Progenitor cell of endocrine pancreas (in vitro differentiated cells): Measurements from ENCODE around the gene TMEM145. TPM values are rescaled to one million over a fixed set of nuclear protein-coding genes. Genes with fewer than 3 reads are reported as not detected.
A peak's percentile ranks its signal among the peaks of the same experiment; 100 is the strongest.

ENCODE experiments used
- DNase-seq: peaks from one replicate; pipeline ENCODE4 v3.0.0; 2021; ENCODE audit warnings: low spot score; ENCODE audit not compliant: unreplicated experiment
- H3K27ac Mint-ChIP-seq: 2 replicates; pipeline ENCODE4 v1.8.0; 2021; ENCODE audit warnings: mild to moderate bottlenecking, moderate library complexity, mixed read lengths
- H3K27me3 Mint-ChIP-seq: 2 replicates; pipeline ENCODE4 v1.8.0; 2021; ENCODE audit warnings: mixed read lengths
- H3K36me3 Mint-ChIP-seq: 2 replicates; pipeline ENCODE4 v1.8.0; 2022; ENCODE audit warnings: mixed read lengths; ENCODE audit not compliant: insufficient read depth
- H3K4me1 Mint-ChIP-seq: 2 replicates; pipeline ENCODE4 v1.8.0; 2021; ENCODE audit warnings: low read depth, mixed read lengths
- H3K4me3 Mint-ChIP-seq: 2 replicates; pipeline ENCODE4 v1.8.0; 2021; ENCODE audit warnings: low read depth, mild to moderate bottlenecking, moderate library complexity, mixed read lengths
- H3K9me3 Mint-ChIP-seq: 2 replicates; pipeline ENCODE4 v1.8.0; 2021; ENCODE audit warnings: low read depth, mixed read lengths
- CTCF ChIP-seq: fragments of 200-600 bp; sonication (generic); IDR thresholded peaks from one replicate; pipeline ENCODE4 v1.5.0; 2021; ENCODE audit warnings: antibody characterized with exemption, mild to moderate bottlenecking; ENCODE audit not compliant: unreplicated experiment
- total RNA-seq: library from RNA; stranded (reverse); gene quantifications from 2 replicates; pipeline ENCODE4 v1.2.1, GENCODE V29; 2021

The TMEM145 gene
- total RNA-seq, 1 donor from 2014 or later, result 1.9 TPM

GRCh38 chr19:42284066-42284501, 29.0 kb upstream of the TMEM145 start:
- Mint-ChIP-seq H3K9me3 (no peaks in the 10 kb centered on the region), H3K4me3 (no peak overlapping the region), H3K4me1 (peaks cover 33% of the 10 kb centered on the region), H3K36me3 (peaks cover 1% of the 10 kb centered on the region), H3K27me3 (no peaks in the 10 kb centered on the region), H3K27ac (no peak overlapping the region)
- peak; percentile 63 for DNase-seq
- no peak for TF ChIP-seq CTCF

GRCh38 chr19:42284591-42285341, 28.3 kb upstream of the TMEM145 start:
- Mint-ChIP-seq H3K36me3 (peaks cover 1% of the 10 kb centered on the region), H3K9me3 (no peaks in the 10 kb centered on the region), H3K27ac (peak overlapping the region; percentile 94), H3K4me3 (peak overlapping the region; percentile 95), H3K27me3 (no peaks in the 10 kb centered on the region), H3K4me1 (peaks cover 27% of the 10 kb centered on the region)
- TF ChIP-seq CTCF, result no peak
- DNase-seq, result no peak

GRCh38 chr19:42285541-42285941, 27.6 kb upstream of the TMEM145 start:
- no peak for DNase-seq
- no peak for TF ChIP-seq CTCF

GRCh38 chr19:42285988-42286348, 27.1 kb upstream of the TMEM145 start:
- Mint-ChIP-seq H3K9me3 (no peaks in the 10 kb centered on the region), H3K4me1 (peaks cover 27% of the 10 kb centered on the region), H3K27me3 (no peaks in the 10 kb centered on the region), H3K4me3 (peak overlapping the region; percentile 95), H3K36me3 (peaks cover 1% of the 10 kb centered on the region), H3K27ac (peak overlapping the region; percentile 82)
- no peak for TF ChIP-seq CTCF
- no peak for DNase-seq

More at GRCh38 chr19:42285541-42285941, 27.6 kb upstream of the TMEM145 start:
- Mint-ChIP-seq H3K9me3 (no peaks in the 10 kb centered on the region), H3K27ac (no peak overlapping the region), H3K4me1 (peaks cover 27% of the 10 kb centered on the region), H3K27me3 (no peaks in the 10 kb centered on the region), H3K36me3 (peaks cover 1% of the 10 kb centered on the region), H3K4me3 (peak overlapping the region; percentile 95)

GRCh38 chr19:42286349-42287016, 26.6 kb upstream of the TMEM145 start:
- no peaks in the 10 kb centered on the region for H3K9me3 Mint-ChIP-seq
- peaks cover 4% of the 10 kb centered on the region for H3K36me3 Mint-ChIP-seq
- no peak overlapping the region for H3K4me3 Mint-ChIP-seq
- peaks cover 25% of the 10 kb centered on the region for H3K4me1 Mint-ChIP-seq
- TF ChIP-seq CTCF, result no peak
- no peak for DNase-seq
- no peak overlapping the region for H3K27ac Mint-ChIP-seq
- H3K27me3 Mint-ChIP-seq, result no peaks in the 10 kb centered on the region
